ENCODE measurements around the gene TTC23L. TPM values are rescaled to one million over a fixed set of nuclear protein-coding genes. Genes with fewer than 3 reads are reported as not detected.

TTC23L gene
- total RNA-seq, 2 donors from 2014 or later, result 2.4 to 2.7 TPM

GRCh38 chr5:34813509-34813908 is 25.5 kb upstream of the TTC23L start:
- Histone ChIP-seq H3K4me1 (replicated peaks) (no peaks in the 10 kb centered on the region), H3K27me3 (replicated peaks; ENCODE audit: insufficient read depth) (no peaks in the 10 kb centered on the region), H3K4me3 (no peak overlapping the region), H3K9me3 (no peaks in the 10 kb centered on the region), H3K36me3 (no peaks in the 10 kb centered on the region), H3K27ac (no peak overlapping the region)
- 89% methylated on average over 3 of the region's 3 CpGs for WGBS
- intact Hi-C loops (cut with DNase I), result no loop called here
- DNase-seq (ENCODE audit: low spot score), result no peak
- no peak for TF ChIP-seq POLR2A (IDR thresholded peaks at IDR 0.05)
- TF ChIP-seq POLR2AphosphoS5 (IDR thresholded peaks at IDR 0.05), result no peak

- Histone ChIP-seq H3K9me3 (no peaks in the 10 kb centered on the region), H3K36me3 (no peaks in the 10 kb centered on the region), H3K27me3 (replicated peaks; ENCODE audit: insufficient read depth) (no peaks in the 10 kb centered on the region), H3K4me3 (no peak overlapping the region), H3K27ac (no peak overlapping the region), H3K4me1 (replicated peaks) (no peaks in the 10 kb centered on the region)
- DNase-seq (ENCODE audit: low spot score), result no peak
- WGBS, result 90% methylated on average over 3 of the region's 3 CpGs
- intact Hi-C loops (cut with DNase I), result no loop called here
- TF ChIP-seq POLR2A (IDR thresholded peaks at IDR 0.05) (no peak), CTCF (IDR thresholded peaks at IDR 0.05) (no peak)
Observed at GRCh38 chr5:34817558-34818351, 21.2 kb upstream of the TTC23L start.

GRCh38 chr5:34818717-34819116 is 20.2 kb upstream of the TTC23L start:
- DNase-seq (ENCODE audit: low spot score), result no peak
- H3K27me3 ChIP-seq (replicated peaks; ENCODE audit: insufficient read depth), result no peaks in the 10 kb centered on the region
- WGBS, result 89% methylated on average over 3 of the region's 3 CpGs
- H3K27ac ChIP-seq, result no peak overlapping the region
- H3K36me3 ChIP-seq, result no peaks in the 10 kb centered on the region
- no peaks in the 10 kb centered on the region for H3K9me3 ChIP-seq
- H3K4me3 ChIP-seq, result no peak overlapping the region
- intact Hi-C loops (cut with DNase I), result no loop called here
- no peaks in the 10 kb centered on the region for H3K4me1 ChIP-seq (replicated peaks)
- TF ChIP-seq CTCF (IDR thresholded peaks at IDR 0.05) (no peak), POLR2AphosphoS5 (IDR thresholded peaks at IDR 0.05) (no peak), POLR2A (IDR thresholded peaks at IDR 0.05) (no peak)

- DNase-seq (ENCODE audit: low spot score), result no peak
- Histone ChIP-seq H3K4me1 (replicated peaks) (no peaks in the 10 kb centered on the region), H3K9me3 (no peaks in the 10 kb centered on the region), H3K27ac (no peak overlapping the region), H3K4me3 (no peak overlapping the region), H3K27me3 (replicated peaks; ENCODE audit: insufficient read depth) (no peaks in the 10 kb centered on the region), H3K36me3 (no peaks in the 10 kb centered on the region)
- intact Hi-C loops (cut with DNase I), result no loop called here
- WGBS, result 95% methylated on average over 1 of the region's 1 CpG
- no peak for TF ChIP-seq POLR2AphosphoS5 (IDR thresholded peaks at IDR 0.05)
- no peak for TF ChIP-seq CTCF (IDR thresholded peaks at IDR 0.05)
- no peak for TF ChIP-seq POLR2A (IDR thresholded peaks at IDR 0.05)
Observed at GRCh38 chr5:34820593-34820992, 18.4 kb upstream of the TTC23L start.

- Histone ChIP-seq H3K27ac (no peak overlapping the region), H3K9me3 (no peaks in the 10 kb centered on the region), H3K36me3 (no peaks in the 10 kb centered on the region), H3K27me3 (replicated peaks; ENCODE audit: insufficient read depth) (no peaks in the 10 kb centered on the region), H3K4me1 (replicated peaks) (no peaks in the 10 kb centered on the region), H3K4me3 (no peak overlapping the region)
- WGBS, result 97% methylated on average over 8 of the region's 8 CpGs
- DNase-seq (ENCODE audit: low spot score), result no peak
- intact Hi-C loops (cut with DNase I), result no loop called here
- TF ChIP-seq CTCF (IDR thresholded peaks at IDR 0.05) (no peak), POLR2A (IDR thresholded peaks at IDR 0.05) (no peak), POLR2AphosphoS5 (IDR thresholded peaks at IDR 0.05) (no peak)
Observed at GRCh38 chr5:34822956-34823715, 15.8 kb upstream of the TTC23L start.

Measured in prostate gland (tissue), 2 donors.